Mucosa of rectum (tissue), 2 donors: ENCODE measurements around the gene GSTO2.

Experiments used
- H3K27ac ChIP-seq, 2 donors: one replicate each; pipeline ENCODE4 v1.7.0; 2013; ENCODE audit warnings: inconsistent platforms in 2 of 2, low read depth in 2 of 2, low read length in 2 of 2
- H3K27me3 ChIP-seq, 2 donors: one replicate each; pipeline ENCODE4 v1.7.0; 2013; ENCODE audit warnings: low read length in 2 of 2; ENCODE audit not compliant: control insufficient read depth in 2 of 2, insufficient read depth in 2 of 2
- H3K36me3 ChIP-seq, 2 donors: one replicate each; pipeline ENCODE4 v1.7.0; 2013; ENCODE audit warnings: low read length in 2 of 2; ENCODE audit not compliant: control insufficient read depth in 2 of 2, insufficient read depth in 2 of 2
- H3K4me1 ChIP-seq, 2 donors: one replicate each; pipeline ENCODE4 v1.7.0; 2013; ENCODE audit warnings: low read length in 2 of 2, mild to moderate bottlenecking in 1 of 2; ENCODE audit not compliant: control insufficient read depth in 2 of 2, insufficient read depth in 2 of 2
- H3K4me3 ChIP-seq, 2 donors: one replicate each; pipeline ENCODE4 v1.7.0; 2013; ENCODE audit warnings: low read length in 2 of 2
- H3K9ac ChIP-seq, 2 donors: one replicate each; pipeline ENCODE4 v1.7.0; 2013; ENCODE audit warnings: low read length in 2 of 2, low read depth in 1 of 2, mild to moderate bottlenecking in 1 of 2
- H3K9me3 ChIP-seq, 2 donors: one replicate each; pipeline ENCODE4 v1.7.0; 2013; ENCODE audit warnings: low read length in 2 of 2; ENCODE audit not compliant: control insufficient read depth in 2 of 2
- donor health status: healthy.
- donor health status: Normal muscosa, but diverticular disease.

The GSTO2 gene

DNA sequence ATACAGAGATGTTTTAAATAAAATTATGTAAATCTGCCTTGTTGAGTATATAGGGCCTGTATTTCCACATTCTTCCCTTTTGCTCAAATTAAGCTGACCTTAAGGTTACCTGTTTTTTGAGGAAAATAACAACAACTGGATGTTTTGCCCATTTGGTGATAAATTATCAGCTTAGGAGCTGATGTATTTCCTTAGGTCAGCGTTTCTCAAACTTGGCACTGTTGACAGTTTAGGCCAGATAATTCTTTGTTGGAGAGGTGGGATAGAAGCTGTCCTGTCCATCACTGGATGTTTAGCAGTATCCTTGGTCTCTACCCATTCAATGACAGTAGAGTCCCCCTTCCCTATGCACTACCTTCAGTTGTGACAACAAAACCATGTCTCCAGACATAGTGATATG lies 7.2 kb downstream of the GSTO2 start:
- H3K4me1 ChIP-seq, result peaks cover 0 to 6% of the 10 kb centered on the region in 2 donors
- H3K27ac ChIP-seq, result no peak overlapping the region
- H3K36me3 ChIP-seq, result no peaks in the 10 kb centered on the region
- no peak overlapping the region for H3K9ac ChIP-seq
- H3K27me3 ChIP-seq, result no peaks in the 10 kb centered on the region
- H3K4me3 ChIP-seq, result no peak overlapping the region
- no peaks in the 10 kb centered on the region for H3K9me3 ChIP-seq

DNA sequence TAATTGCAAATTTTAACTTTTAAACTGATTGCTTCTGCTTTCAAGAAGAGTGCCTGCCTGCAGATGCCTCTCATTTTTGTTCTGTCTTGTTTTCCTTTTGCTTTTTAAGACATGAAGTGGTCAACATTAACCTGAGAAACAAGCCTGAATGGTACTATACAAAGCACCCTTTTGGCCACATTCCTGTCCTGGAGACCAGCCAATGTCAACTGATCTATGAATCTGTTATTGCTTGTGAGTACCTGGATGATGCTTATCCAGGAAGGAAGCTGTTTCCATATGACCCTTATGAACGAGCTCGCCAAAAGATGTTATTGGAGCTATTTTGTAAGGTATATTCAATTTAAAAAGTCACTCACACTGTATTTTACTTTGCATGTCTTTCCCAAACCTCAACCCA lies 8.8 kb downstream of the GSTO2 start:
- no peaks in the 10 kb centered on the region for H3K36me3 ChIP-seq
- no peak overlapping the region for H3K27ac ChIP-seq
- H3K9me3 ChIP-seq, result no peaks in the 10 kb centered on the region
- H3K4me1 ChIP-seq, result peaks cover 0 to 6% of the 10 kb centered on the region in 2 donors
- no peaks in the 10 kb centered on the region for H3K27me3 ChIP-seq
- H3K4me3 ChIP-seq, result no peak overlapping the region
- H3K9ac ChIP-seq, result no peak overlapping the region

DNA sequence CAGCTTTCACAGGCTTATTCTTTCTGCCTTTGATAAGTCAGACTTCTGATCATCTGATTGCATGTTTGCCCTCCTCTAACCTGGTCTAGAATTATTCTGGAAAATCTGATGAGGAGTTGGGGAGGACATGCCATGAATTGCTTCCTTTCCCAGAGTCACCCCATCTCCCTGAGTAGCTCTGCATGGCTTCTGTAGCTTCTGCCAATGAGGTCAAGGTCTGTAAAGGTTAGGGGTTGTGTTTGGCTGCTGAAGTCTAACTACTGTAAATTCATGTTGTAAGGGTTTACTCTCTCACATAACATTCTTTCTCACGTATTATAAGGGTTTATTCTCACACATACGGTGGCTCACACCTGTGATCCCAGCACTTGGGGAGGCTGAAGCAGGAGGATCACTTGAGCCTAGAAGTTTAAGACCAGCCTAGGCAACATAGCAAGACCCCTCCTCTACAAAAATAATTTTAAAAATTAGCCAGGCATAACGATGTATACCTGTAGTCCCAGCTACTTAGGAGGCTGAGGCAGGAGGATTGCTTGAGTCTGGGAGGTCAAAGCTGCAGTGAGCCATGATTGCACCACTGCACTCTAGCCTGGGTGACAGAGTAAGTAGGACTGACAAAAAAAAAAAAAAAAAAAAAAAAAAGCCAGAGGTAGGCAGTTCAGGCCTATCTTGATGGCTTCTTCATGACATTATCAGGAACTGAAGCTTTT lies 10.7 kb downstream of the GSTO2 start:
- Histone ChIP-seq H3K4me3 (no peak overlapping the region), H3K27ac (no peak overlapping the region), H3K36me3 (no peaks in the 10 kb centered on the region), H3K9ac (no peak overlapping the region), H3K27me3 (no peaks in the 10 kb centered on the region), H3K4me1 (peaks cover 0 to 6% of the 10 kb centered on the region in 2 donors), H3K9me3 (no peaks in the 10 kb centered on the region)

DNA sequence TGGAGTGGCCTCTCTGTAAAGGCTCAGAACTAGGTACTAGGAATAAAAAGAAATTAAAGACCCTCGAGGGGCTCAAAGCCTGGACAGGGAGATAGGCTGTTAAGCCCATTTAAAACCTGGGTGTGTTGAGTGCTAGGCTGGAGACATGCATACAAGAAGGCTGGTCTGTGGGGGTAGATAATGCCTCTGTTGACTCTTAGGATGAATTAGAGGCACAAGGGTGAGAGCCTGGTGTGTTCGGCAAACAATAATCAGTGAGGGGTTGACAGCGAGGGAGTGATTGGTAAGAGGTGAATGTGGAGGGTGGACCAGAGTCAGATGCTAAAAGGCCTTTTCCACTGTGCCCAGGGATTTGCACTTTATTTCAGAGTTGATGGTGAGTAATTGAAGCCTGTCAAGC lies 12.7 kb downstream of the GSTO2 start:
- Histone ChIP-seq H3K9me3 (no peaks in the 10 kb centered on the region), H3K36me3 (no peaks in the 10 kb centered on the region), H3K4me1 (no peaks in the 10 kb centered on the region), H3K4me3 (no peak overlapping the region), H3K27me3 (no peaks in the 10 kb centered on the region), H3K27ac (no peak overlapping the region), H3K9ac (no peak overlapping the region)

DNA sequence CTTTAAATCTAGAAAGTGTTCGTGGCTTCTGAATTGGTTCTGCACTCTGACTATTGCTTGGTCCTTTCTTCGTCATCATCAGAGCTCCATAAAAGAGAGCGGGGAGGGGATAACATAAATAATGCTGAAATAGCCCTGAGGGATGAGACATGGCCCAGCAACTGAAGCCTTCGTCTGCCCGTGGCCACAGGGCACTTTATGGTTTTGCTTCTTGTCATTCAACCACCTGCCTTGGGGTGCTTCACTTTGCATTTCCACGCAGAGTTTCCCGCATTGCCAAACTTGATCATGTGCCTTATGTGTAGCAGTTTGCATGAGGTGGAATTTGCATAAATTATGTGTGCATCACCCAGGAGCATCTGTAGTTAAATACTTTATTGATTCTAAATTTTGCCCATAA lies 15.9 kb downstream of the GSTO2 start:
- Histone ChIP-seq H3K27ac (no peak overlapping the region), H3K9ac (no peak overlapping the region), H3K36me3 (no peaks in the 10 kb centered on the region), H3K4me1 (no peaks in the 10 kb centered on the region), H3K9me3 (no peaks in the 10 kb centered on the region), H3K4me3 (no peak overlapping the region), H3K27me3 (no peaks in the 10 kb centered on the region)

DNA sequence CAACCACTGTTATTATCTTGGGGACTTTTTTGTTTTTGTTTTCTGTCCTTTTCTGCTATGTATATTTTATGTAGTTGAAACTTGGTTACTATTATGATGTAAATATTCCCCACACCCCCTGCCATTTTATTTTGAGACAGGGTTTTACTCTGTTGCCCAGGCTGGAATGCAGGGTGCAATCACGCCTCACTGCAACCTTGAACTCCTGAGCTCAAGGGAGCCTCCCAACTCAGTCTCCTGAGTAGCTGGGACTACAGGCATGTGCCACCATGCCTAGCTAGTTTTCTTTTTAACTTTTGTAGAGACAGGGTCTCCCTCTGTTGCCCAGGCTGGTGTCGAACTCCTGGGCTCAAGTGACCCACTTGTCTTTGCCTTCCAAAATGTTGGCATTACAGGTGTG lies 18.0 kb downstream of the GSTO2 start:
- Histone ChIP-seq H3K4me1 (peaks cover 0 to 2% of the 10 kb centered on the region in 2 donors), H3K9me3 (no peaks in the 10 kb centered on the region), H3K27ac (no peak overlapping the region), H3K27me3 (no peaks in the 10 kb centered on the region), H3K4me3 (no peak overlapping the region), H3K9ac (no peak overlapping the region), H3K36me3 (no peaks in the 10 kb centered on the region)

DNA sequence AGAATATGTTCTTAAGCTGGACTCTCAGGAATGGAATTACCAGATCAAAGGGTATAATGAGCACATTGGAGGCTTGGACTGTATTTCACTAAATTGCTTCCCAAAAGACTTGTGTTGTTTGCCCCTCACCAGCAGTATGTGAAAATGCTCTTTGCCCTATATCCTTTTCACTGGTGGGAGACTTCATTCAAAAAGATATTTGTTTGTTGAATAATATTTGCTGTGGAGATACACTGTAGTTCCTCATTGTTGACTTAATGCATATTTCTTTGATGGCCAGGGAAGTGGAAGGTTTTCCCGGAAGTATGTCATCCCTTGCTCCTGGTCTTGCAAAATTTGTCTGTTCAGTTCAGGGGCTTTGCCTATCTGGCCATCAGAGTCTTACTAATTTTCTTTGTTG lies 19.4 kb downstream of the GSTO2 start:
- no peaks in the 10 kb centered on the region for H3K9me3 ChIP-seq
- no peaks in the 10 kb centered on the region for H3K27me3 ChIP-seq
- peaks cover 0 to 2% of the 10 kb centered on the region in 2 donors for H3K4me1 ChIP-seq
- no peak overlapping the region for H3K4me3 ChIP-seq
- no peak overlapping the region for H3K27ac ChIP-seq
- H3K36me3 ChIP-seq, result no peaks in the 10 kb centered on the region
- H3K9ac ChIP-seq, result no peak overlapping the region

DNA sequence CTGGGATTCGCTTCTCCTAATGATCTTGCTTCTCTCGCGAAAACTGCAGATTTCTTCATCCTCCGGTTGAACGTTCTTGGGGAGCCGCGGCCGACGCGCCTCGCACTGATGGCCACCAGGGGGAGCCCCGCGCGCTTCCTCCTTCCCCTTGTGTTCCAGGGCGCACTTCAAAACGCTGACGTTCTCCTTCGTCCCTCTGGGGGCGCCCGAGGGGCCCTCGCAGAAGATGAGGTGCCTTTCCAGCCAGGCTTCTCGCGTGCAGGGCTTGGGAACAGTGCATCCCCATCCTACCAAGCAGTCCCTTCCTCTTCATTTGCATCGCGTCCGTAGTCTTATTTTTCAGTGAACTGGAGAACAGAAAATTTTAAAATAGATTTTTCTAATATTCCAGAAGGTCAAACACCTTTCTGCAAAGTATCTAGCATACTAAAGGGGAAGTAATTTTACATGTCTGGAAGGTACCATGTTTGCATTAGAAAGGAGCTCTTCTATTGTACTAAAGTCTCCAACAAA lies 22.5 kb downstream of the GSTO2 start:
- Histone ChIP-seq H3K4me1 (peaks cover 0 to 2% of the 10 kb centered on the region in 2 donors), H3K27me3 (no peaks in the 10 kb centered on the region), H3K27ac (no peak overlapping the region), H3K9me3 (no peaks in the 10 kb centered on the region), H3K9ac (no peak overlapping the region), H3K36me3 (no peaks in the 10 kb centered on the region), H3K4me3 (no peak overlapping the region)

DNA sequence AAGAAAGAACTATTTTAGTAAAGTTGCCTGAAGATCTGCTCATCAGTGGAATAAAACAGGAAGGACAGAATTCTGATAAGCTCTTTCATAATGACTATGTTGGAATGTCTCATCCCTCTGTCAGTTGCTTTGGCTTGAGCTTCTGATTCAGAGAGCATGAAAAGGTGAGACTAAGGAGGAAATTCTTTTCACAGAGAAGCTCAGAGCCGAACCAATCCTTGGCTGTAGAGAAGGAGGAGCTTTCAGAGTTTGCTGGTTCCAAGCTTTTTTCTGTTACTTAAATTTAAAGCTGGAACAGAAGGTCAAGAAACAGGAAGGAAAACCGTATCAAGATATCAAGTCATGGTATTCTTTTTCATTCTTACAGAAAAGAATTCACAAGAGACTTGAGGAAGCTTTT lies 24.0 kb downstream of the GSTO2 start:
- H3K9me3 ChIP-seq, result no peaks in the 10 kb centered on the region
- no peak overlapping the region for H3K4me3 ChIP-seq
- H3K4me1 ChIP-seq, result peaks cover 0 to 2% of the 10 kb centered on the region in 2 donors
- no peaks in the 10 kb centered on the region for H3K36me3 ChIP-seq
- no peaks in the 10 kb centered on the region for H3K27me3 ChIP-seq
- H3K27ac ChIP-seq, result no peak overlapping the region
- no peak overlapping the region for H3K9ac ChIP-seq

DNA sequence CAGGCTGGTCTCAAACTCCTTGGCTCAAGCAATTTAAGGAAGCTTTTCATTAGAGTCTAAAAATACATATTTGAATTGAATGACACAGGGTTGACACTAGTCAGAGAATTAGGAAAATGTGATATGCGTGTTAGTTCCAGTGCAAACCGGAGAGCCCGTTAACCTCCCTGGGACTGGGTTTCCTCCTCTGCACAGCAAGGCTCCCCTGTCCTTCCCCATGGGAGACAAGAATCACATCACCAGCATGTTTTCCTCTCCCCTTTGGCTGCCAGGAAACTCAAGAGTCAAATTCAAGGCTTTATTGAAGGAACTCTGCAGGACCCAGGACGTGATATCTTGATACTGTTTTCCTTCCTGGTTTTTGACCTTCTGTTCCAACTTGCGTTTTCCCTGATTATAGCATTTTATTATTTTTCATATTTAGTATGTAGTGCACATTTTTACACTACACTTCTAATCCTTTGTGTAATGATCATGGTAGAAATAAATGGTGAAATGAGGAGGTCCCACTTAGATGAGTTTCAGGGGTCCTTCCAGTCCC lies 24.9 kb downstream of the GSTO2 start:
- Histone ChIP-seq H3K27me3 (no peaks in the 10 kb centered on the region), H3K36me3 (no peaks in the 10 kb centered on the region), H3K9me3 (no peaks in the 10 kb centered on the region), H3K27ac (no peak overlapping the region), H3K4me1 (peaks cover 0 to 2% of the 10 kb centered on the region in 2 donors), H3K9ac (no peak overlapping the region), H3K4me3 (no peak overlapping the region)
